ENCODE data around the gene ADARB2.

ADARB2 gene

DNA sequence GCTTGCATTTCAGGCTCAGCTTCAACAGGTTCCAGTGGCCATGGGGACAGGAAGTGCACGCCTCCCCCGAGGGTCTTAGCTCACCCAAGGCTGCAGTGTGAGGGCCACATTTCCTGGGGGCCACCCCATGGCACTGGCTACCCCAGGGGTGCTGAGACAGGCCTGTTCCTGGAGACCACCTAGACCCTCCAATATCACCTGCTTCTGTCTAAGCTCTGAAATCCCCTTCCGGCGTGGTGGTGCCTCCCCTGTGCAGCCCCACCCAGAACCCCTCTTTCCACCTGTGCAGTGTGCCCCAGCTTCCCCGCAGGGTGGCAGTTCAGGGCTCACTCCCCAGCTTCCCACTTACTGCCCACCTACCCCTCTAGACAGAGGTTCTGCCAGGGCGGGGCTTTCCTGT, 83.1 kb downstream of the ADARB2 start:
- TF ChIP-seq, protein P1, sequence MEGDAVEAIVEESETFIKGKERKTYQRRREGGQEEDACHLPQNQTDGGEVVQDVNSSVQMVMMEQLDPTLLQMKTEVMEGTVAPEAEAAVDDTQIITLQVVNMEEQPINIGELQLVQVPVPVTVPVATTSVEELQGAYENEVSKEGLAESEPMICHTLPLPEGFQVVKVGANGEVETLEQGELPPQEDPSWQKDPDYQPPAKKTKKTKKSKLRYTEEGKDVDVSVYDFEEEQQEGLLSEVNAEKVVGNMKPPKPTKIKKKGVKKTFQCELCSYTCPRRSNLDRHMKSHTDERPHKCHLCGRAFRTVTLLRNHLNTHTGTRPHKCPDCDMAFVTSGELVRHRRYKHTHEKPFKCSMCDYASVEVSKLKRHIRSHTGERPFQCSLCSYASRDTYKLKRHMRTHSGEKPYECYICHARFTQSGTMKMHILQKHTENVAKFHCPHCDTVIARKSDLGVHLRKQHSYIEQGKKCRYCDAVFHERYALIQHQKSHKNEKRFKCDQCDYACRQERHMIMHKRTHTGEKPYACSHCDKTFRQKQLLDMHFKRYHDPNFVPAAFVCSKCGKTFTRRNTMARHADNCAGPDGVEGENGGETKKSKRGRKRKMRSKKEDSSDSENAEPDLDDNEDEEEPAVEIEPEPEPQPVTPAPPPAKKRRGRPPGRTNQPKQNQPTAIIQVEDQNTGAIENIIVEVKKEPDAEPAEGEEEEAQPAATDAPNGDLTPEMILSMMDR (IDR thresholded peaks at IDR 0.05; ENCODE audit: extremely low read depth, insufficient read depth, missing control alignments) = no peak
- no peak for DNase-seq (ENCODE audit: low spot score)
- in situ Hi-C loops (cut with MboI; ENCODE audit: low pct_unique_long_range_greater_than_20kb, low sequenced_read_pairs, unreplicated experiment) = no loop called here

DNA sequence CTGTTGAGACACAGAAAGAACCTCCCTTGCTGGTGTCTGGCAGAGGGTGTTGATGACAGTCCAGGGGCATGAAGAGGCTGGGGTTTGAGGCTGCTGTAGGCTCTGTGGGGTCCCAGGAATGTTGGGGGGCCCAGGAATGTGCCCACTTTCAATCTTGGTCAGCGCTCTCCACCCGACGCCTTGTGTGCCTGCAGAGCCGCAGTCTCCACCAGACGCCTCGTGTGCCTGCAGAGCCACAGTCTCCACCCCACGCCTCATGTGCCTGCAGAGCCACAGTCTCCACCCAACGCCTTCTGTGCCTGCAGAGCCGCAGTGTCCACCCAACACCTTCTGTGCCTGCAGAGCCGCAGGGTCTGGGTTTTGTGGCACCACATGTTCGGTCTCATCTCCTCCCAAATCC, 84.0 kb downstream of the ADARB2 start:
- TF ChIP-seq, protein P1 (IDR thresholded peaks at IDR 0.05; ENCODE audit: extremely low read depth, insufficient read depth, missing control alignments) = no peak
- in situ Hi-C loops (cut with MboI; ENCODE audit: low pct_unique_long_range_greater_than_20kb, low sequenced_read_pairs, unreplicated experiment) = no loop called here
- DNase-seq (ENCODE audit: low spot score) = no peak

DNA sequence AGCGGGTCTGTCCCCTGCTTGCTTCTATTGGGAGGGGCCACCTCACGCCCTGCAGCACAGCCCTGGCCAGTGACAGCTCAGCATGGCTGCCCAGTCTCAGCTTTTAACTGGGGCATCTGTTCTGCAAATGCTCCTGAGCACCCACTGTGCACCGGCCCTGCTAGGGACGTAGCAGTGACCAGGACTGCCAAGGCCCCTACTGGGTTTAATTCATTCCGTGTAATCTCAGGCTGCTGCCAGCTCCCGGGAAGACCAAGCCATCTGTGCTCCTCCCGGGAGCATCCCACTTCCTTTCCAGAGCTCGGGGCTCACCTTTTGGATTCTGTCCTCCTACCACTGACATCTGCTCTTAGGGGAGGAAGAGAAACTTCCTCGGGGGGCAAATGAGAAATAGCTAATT, 85.2 kb downstream of the ADARB2 start:
- TF ChIP-seq, protein P1 (IDR thresholded peaks at IDR 0.05; ENCODE audit: extremely low read depth, insufficient read depth, missing control alignments) = no peak
- in situ Hi-C loops (cut with MboI; ENCODE audit: low pct_unique_long_range_greater_than_20kb, low sequenced_read_pairs, unreplicated experiment) = no loop called here

DNA sequence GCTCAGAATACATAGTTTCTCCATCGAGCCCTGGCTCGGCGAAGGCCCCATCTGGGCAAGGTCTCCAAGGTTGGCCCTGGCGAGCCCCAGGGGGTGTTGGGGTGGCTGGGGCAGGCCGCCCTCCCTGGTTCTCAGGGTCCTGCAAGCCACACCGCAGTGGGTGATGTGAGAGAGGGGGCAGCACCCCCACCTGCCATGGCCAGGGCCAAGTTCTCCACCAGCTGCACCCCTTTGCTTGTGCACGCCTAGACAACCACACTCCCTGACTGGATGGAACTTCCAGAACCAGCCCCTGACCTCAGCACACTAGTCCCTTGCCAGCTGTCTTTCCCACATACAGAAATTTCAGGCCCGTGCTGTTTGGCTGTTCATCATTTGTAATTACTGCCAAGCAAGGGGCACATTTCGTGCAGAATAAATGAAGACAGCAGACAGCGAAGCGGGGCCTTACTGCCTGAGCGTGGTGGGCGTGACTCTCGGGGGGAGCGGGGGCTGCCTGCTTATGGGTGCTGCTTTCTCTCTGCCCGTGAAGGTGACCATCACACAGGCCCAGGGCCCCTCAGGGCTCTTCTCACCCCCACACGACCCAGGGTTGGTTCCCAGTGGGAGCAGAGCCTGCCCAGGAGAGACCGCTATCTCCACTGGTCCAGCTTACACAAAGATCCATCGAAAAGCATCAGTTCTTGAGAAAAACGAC, 85.9 kb downstream of the ADARB2 start:
- TF ChIP-seq, protein P1 (IDR thresholded peaks at IDR 0.05; ENCODE audit: extremely low read depth, insufficient read depth, missing control alignments) = no peak
- in situ Hi-C loops (cut with MboI; ENCODE audit: low pct_unique_long_range_greater_than_20kb, low sequenced_read_pairs, unreplicated experiment) = no loop called here
- DNase-seq (ENCODE audit: low spot score) = no peak

More for the DNA sequence above, 85.2 kb downstream of the ADARB2 start:
- no peak for DNase-seq (ENCODE audit: low spot score)

- in situ Hi-C loops (cut with MboI; ENCODE audit: low pct_unique_long_range_greater_than_20kb, low sequenced_read_pairs, unreplicated experiment) = no loop called here
- no peak for DNase-seq (ENCODE audit: low spot score)
- TF ChIP-seq, protein P1 (IDR thresholded peaks at IDR 0.05; ENCODE audit: extremely low read depth, insufficient read depth, missing control alignments) = no peak
These were observed 86.6 kb downstream of the ADARB2 start for GRCh38 chr10:1650542-1651269.

DNA sequence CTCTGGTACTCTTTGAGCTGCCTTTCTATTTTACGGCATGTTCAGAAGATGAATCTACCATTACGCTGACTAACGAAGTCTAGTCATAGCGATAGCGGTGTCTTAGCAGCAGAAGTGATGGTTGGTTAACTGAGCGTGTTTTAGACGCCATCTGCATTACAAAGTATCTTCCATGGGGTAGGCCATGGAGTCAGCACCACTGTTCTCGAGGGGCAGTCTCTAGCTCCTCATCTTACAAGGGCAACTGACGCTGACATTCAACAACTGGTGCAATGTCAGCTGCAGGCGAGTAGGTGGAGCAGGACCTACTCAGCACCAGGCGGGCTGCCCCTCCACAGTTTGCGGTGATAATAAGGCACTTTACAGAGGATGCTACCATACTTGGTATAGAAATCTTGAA, 88.7 kb downstream of the ADARB2 start:
- no peak for DNase-seq (ENCODE audit: low spot score)
- TF ChIP-seq, protein P1 (IDR thresholded peaks at IDR 0.05; ENCODE audit: extremely low read depth, insufficient read depth, missing control alignments) = no peak
- in situ Hi-C loops (cut with MboI; ENCODE audit: low pct_unique_long_range_greater_than_20kb, low sequenced_read_pairs, unreplicated experiment) = no loop called here
